Loucy (cell line): Measurements from ENCODE around the gene LIN28B.

Source experiments
- CTCF ChIP-seq: fragments of 200-600 bp; sonication (generic); conservative IDR thresholded peaks from 2 replicates; pipeline ENCODE4 v1.5.1; 2014; ENCODE audit warnings: mild to moderate bottlenecking, antibody characterized with exemption, low read length
- EZH2phosphoT487 ChIP-seq: fragments of 200-600 bp; IDR thresholded peaks from 2 replicates; pipeline ENCODE4 v1.6.1; 2018; ENCODE audit warnings: antibody characterized with exemption, mild to moderate bottlenecking, moderate library complexity, borderline replicate concordance

DNA sequence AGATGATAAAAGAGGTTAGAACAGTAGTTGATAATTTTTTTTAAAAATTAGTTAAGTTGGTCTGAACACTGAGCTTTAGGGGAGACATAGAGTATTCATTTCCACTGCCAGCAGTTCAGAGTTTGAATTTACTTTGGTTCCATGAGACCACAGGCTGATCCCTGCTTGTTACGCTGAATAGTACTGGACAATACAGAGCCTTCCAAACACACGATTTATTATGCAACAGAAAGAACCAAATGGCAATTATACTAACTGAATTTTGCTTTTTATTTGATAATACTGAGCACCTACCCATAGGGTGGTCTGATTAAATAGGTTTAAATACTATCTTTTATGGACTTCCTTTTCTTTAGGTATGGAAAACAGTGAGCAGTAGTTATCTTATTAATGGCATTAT, 111.5 kb downstream of the LIN28B start:
- TF ChIP-seq CTCF (no peak), EZH2phosphoT487 (no peak)
